Panc1 (cell line): ENCODE data around the gene SLC22A15. TPM values are rescaled to one million over a fixed set of nuclear protein-coding genes. Genes with fewer than 3 reads are reported as not detected.

Source experiments
- ATAC-seq: fragments of 200-7000 bp; cut with Tn5 transposase; 2 replicates; pipeline ENCODE4 v1.9.1; 2020; ENCODE audit warnings: mild to moderate bottlenecking, moderate library complexity
- BruUV-seq: library from RNA; stranded (reverse); fragments of 400-500 nt; replicated peaks from 2 replicates; lab custom pipeline; 2021; lab: Mats Ljungman, UMichigan
- CTCF ChIA-PET: fragments of 300-600 bp; sonication (Branson Sonifier 250); formaldehyde crosslinking; loops from one replicate; lab custom pipeline; 2022; ENCODE audit warnings: antibody characterized with exemption; lab: Charles Lee
- POLR2A ChIA-PET: fragments of 300-600 bp; sonication (Branson Sonifier 250); formaldehyde crosslinking; loops from one replicate; lab custom pipeline; 2022; ENCODE audit warnings: antibody characterized with exemption; lab: Charles Lee
- DNase-seq: peaks from one replicate; pipeline ENCODE4 v3.0.0-alpha.2; 2010; ENCODE audit warnings: low read depth, low spot score
- H3K27ac ChIP-seq: 2 replicates; pipeline ENCODE4 v1.5.1; 2011; ENCODE audit warnings: mild to moderate bottlenecking, low read length, inconsistent platforms
- H3K27me3 ChIP-seq: fragments of 200-500 bp; sonication (Bioruptor generic); 2 replicates; pipeline ENCODE4 v1.6.0; 2014; ENCODE audit warnings: low read length, inconsistent platforms; ENCODE audit not compliant: control insufficient read depth, insufficient read depth
- H3K36me3 ChIP-seq: fragments of 200-500 bp; sonication (Bioruptor generic); 2 replicates; pipeline ENCODE4 v1.5.1; 2014; ENCODE audit warnings: inconsistent platforms, mild to moderate bottlenecking, low read length, moderate library complexity; ENCODE audit not compliant: control insufficient read depth, insufficient read depth
- H3K4me1 ChIP-seq: 2 replicates; pipeline ENCODE4 v1.5.1; 2011; ENCODE audit warnings: inconsistent platforms, mild to moderate bottlenecking, low read length, moderate library complexity; ENCODE audit not compliant: control insufficient read depth, insufficient read depth
- H3K4me3 ChIP-seq, 2 experiments: 2 replicates each; pipeline ENCODE4 v1.5.1; 2011 to 2012; ENCODE audit warnings: low read depth in 2 of 2, low read length in 2 of 2, mild to moderate bottlenecking in 2 of 2, inconsistent platforms in 1 of 2, moderate library complexity in 1 of 2
- H3K9me3 ChIP-seq: fragments of 200-500 bp; sonication (Bioruptor generic); 2 replicates; pipeline ENCODE4 v1.5.1; 2014; ENCODE audit warnings: low read depth, mild to moderate bottlenecking, inconsistent platforms, low read length, moderate library complexity; ENCODE audit not compliant: control insufficient read depth, insufficient read depth
- POLR2AphosphoS5 ChIP-seq: IDR thresholded peaks from 2 replicates; pipeline ENCODE4 v1.6.1; 2012; ENCODE audit warnings: mild to moderate bottlenecking, low read depth, low read length, moderate library complexity
- SIN3A ChIP-seq: IDR thresholded peaks from 2 replicates; pipeline ENCODE4 v1.6.1; 2012; ENCODE audit warnings: low read depth, mild to moderate bottlenecking, low read length, moderate library complexity, borderline replicate concordance; ENCODE audit not compliant: insufficient read depth
- TCF7L2 ChIP-seq: IDR thresholded peaks from 2 replicates; pipeline ENCODE4 v1.6.1; 2011; ENCODE audit warnings: mild to moderate bottlenecking, low read depth, low read length, inconsistent platforms
- in situ Hi-C: cut with HindIII; loops from 2 replicates; pipeline ENCODE4 v1.10.0; 2016; ENCODE audit warnings: low sequenced_read_pairs, low pct_unique_long_range_greater_than_20kb
- intact Hi-C: fragments of 100-400 bp; cut with micrococcal nuclease; formaldehyde crosslinking; loops from one replicate; pipeline ENCODE4 v1.10.0; 2022; ENCODE audit not compliant: unreplicated experiment
- total RNA-seq: library from RNA; stranded (reverse); gene quantifications from one replicate; pipeline ENCODE4 v1.2.1, GENCODE V29; 2021; ENCODE audit not compliant: unreplicated experiment
- TF ChIP-seq, protein P1 (sequence below), 2 experiments: IDR thresholded peaks; 2 replicates each; pipeline ENCODE4 v1.6.1; 2011 to 2012; ENCODE audit warnings: low read depth in 2 of 2, control low read depth in 1 of 2, low read length in 1 of 2, mild to moderate bottlenecking in 1 of 2, moderate library complexity in 1 of 2; ENCODE audit not compliant: insufficient read depth in 1 of 2
- TF ChIP-seq, protein P2 (sequence below): fragments of 450-650 bp; IDR thresholded peaks from 2 replicates; pipeline ENCODE4 v1.5.1; 2017; ENCODE audit warnings: mild to moderate bottlenecking

Gene SLC22A15
- total RNA-seq, 1 experiment from 2014 or later, result 0.21 TPM

DNA sequence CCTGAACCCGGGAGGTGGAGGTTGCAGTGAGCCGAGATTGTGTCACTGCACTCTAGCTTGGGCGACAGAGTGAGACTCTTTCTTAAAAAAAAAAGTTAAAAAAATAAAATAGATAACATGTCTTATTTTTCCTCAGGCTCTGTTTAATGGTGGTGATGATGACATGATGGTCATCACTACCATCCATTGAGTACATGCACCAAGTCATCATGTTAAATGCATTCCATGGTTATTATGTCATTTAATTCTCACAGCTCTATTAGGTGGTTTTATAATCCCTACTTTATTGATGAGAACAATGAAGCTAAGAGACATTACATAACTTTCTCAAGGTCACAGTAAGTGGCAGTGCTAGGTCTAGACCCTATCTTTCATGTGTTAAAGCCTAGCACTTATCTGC lies 100.5 kb downstream of the SLC22A15 start:
- Histone ChIP-seq H3K27ac (no peak overlapping the region), H3K27me3 (no peaks in the 10 kb centered on the region), H3K4me3 (no peak overlapping the region), H3K9me3 (no peaks in the 10 kb centered on the region), H3K36me3 (no peaks in the 10 kb centered on the region), H3K4me1 (no peaks in the 10 kb centered on the region)
- in situ Hi-C loops (no loop called here), intact Hi-C loops (no loop called here)
- ChIA-PET POLR2A (no interaction called here), CTCF (no interaction called here)
- TF ChIP-seq SIN3A (no peak), POLR2AphosphoS5 (no peak)
- no TSS peak for BruUV-seq
- ATAC-seq, result no peak
- DNase-seq, result no peak

- H3K36me3 ChIP-seq, result no peaks in the 10 kb centered on the region
- CTCF ChIA-PET, result no interaction called here
Observed at GRCh38 chr1:116078699-116079223, 102.4 kb downstream of the SLC22A15 start.

More at GRCh38 chr1:116078699-116079223, 102.4 kb downstream of the SLC22A15 start:
- TF ChIP-seq SIN3A (no peak), POLR2AphosphoS5 (no peak), TCF7L2 (no peak)
- TF ChIP-seq, protein P1, sequence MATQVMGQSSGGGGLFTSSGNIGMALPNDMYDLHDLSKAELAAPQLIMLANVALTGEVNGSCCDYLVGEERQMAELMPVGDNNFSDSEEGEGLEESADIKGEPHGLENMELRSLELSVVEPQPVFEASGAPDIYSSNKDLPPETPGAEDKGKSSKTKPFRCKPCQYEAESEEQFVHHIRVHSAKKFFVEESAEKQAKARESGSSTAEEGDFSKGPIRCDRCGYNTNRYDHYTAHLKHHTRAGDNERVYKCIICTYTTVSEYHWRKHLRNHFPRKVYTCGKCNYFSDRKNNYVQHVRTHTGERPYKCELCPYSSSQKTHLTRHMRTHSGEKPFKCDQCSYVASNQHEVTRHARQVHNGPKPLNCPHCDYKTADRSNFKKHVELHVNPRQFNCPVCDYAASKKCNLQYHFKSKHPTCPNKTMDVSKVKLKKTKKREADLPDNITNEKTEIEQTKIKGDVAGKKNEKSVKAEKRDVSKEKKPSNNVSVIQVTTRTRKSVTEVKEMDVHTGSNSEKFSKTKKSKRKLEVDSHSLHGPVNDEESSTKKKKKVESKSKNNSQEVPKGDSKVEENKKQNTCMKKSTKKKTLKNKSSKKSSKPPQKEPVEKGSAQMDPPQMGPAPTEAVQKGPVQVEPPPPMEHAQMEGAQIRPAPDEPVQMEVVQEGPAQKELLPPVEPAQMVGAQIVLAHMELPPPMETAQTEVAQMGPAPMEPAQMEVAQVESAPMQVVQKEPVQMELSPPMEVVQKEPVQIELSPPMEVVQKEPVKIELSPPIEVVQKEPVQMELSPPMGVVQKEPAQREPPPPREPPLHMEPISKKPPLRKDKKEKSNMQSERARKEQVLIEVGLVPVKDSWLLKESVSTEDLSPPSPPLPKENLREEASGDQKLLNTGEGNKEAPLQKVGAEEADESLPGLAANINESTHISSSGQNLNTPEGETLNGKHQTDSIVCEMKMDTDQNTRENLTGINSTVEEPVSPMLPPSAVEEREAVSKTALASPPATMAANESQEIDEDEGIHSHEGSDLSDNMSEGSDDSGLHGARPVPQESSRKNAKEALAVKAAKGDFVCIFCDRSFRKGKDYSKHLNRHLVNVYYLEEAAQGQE (IDR thresholded peaks at IDR 0.05; ENCODE audit: insufficient read depth in 1 of 2, low read depth in 2 of 2, low read length in 1 of 2), result no peak
- TF ChIP-seq, protein P2, sequence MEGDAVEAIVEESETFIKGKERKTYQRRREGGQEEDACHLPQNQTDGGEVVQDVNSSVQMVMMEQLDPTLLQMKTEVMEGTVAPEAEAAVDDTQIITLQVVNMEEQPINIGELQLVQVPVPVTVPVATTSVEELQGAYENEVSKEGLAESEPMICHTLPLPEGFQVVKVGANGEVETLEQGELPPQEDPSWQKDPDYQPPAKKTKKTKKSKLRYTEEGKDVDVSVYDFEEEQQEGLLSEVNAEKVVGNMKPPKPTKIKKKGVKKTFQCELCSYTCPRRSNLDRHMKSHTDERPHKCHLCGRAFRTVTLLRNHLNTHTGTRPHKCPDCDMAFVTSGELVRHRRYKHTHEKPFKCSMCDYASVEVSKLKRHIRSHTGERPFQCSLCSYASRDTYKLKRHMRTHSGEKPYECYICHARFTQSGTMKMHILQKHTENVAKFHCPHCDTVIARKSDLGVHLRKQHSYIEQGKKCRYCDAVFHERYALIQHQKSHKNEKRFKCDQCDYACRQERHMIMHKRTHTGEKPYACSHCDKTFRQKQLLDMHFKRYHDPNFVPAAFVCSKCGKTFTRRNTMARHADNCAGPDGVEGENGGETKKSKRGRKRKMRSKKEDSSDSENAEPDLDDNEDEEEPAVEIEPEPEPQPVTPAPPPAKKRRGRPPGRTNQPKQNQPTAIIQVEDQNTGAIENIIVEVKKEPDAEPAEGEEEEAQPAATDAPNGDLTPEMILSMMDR, result no peak
- no peaks in the 10 kb centered on the region for H3K4me1 ChIP-seq
- no peak for DNase-seq
- in situ Hi-C loops (no loop called here), intact Hi-C loops (no loop called here)
- POLR2A ChIA-PET, result no interaction called here
- H3K9me3 ChIP-seq, result no peaks in the 10 kb centered on the region
- no TSS peak for BruUV-seq
- no peak overlapping the region for H3K27ac ChIP-seq
- no peak overlapping the region for H3K4me3 ChIP-seq
- no peak for ATAC-seq
- no peaks in the 10 kb centered on the region for H3K27me3 ChIP-seq
